ENCODE data around the gene WDR81. TPM values are rescaled to one million over a fixed set of nuclear protein-coding genes. Genes with fewer than 3 reads are reported as not detected.

WDR81 gene
- total RNA-seq, 3 donors from 2014 or later, result 17.3 to 27.3 (median 22.4) TPM

- DNase-seq, result peak; percentile 97 to 100 (median 97)
- intact Hi-C loops (cut with DNase I, micrococcal nuclease), result no loop called here
- no peaks in the 10 kb centered on the region for H3K9me3 ChIP-seq
- no peak for TF ChIP-seq CTCF (IDR thresholded peaks at IDR 0.05)
- peaks cover 49% of the 10 kb centered on the region for H3K4me1 ChIP-seq (ENCODE audit: low read depth)
- peaks cover 14% of the 10 kb centered on the region for H3K36me3 ChIP-seq (ENCODE audit: low read depth)
- ATAC-seq, result peak; percentile 43
- H3K4me3 ChIP-seq, result no peak overlapping the region
These were observed 10.0 kb upstream of the WDR81 start for GRCh38 chr17:1714427-1714979.

GRCh38 chr17:1714980-1715802 lies 9.3 kb upstream of the WDR81 start:
- no peak for TF ChIP-seq CTCF (IDR thresholded peaks at IDR 0.05)
- peak overlapping the region; percentile 99 for H3K4me3 ChIP-seq
- intact Hi-C loops (cut with DNase I, micrococcal nuclease), result no loop called here
- H3K9me3 ChIP-seq, result no peaks in the 10 kb centered on the region
- peaks cover 50% of the 10 kb centered on the region for H3K4me1 ChIP-seq (ENCODE audit: low read depth)
- ATAC-seq (peak; percentile 55), DNase-seq (peak; percentile 84 to 93 (median 90))
- H3K36me3 ChIP-seq (ENCODE audit: low read depth), result peaks cover 14% of the 10 kb centered on the region

- TF ChIP-seq CTCF (IDR thresholded peaks at IDR 0.05), result no peak
- peak overlapping the region; percentile 99 for H3K4me3 ChIP-seq
- peaks cover 55% of the 10 kb centered on the region for H3K4me1 ChIP-seq (ENCODE audit: low read depth)
- peaks cover 14% of the 10 kb centered on the region for H3K36me3 ChIP-seq (ENCODE audit: low read depth)
- H3K9me3 ChIP-seq, result no peaks in the 10 kb centered on the region
- DNase-seq (no peak), ATAC-seq (no peak)
- intact Hi-C loops (cut with DNase I, micrococcal nuclease), result no loop called here
These were observed 8.8 kb upstream of the WDR81 start for GRCh38 chr17:1715803-1716075.

- H3K9me3 ChIP-seq, result no peaks in the 10 kb centered on the region
- intact Hi-C loops (cut with DNase I, micrococcal nuclease), result no loop called here
- peak; percentile 99 to 100 (median 100) for DNase-seq
- no peak for TF ChIP-seq CTCF (IDR thresholded peaks at IDR 0.05)
- H3K4me1 ChIP-seq (ENCODE audit: low read depth), result peaks cover 52% of the 10 kb centered on the region
- peak; percentile 74 for ATAC-seq
- peak overlapping the region; percentile 99 for H3K4me3 ChIP-seq
- peaks cover 14% of the 10 kb centered on the region for H3K36me3 ChIP-seq (ENCODE audit: low read depth)
These were observed 8.2 kb upstream of the WDR81 start for GRCh38 chr17:1716076-1716911.

GRCh38 chr17:1716912-1717695 lies 7.4 kb upstream of the WDR81 start:
- peaks cover 47% of the 10 kb centered on the region for H3K4me1 ChIP-seq (ENCODE audit: low read depth)
- ATAC-seq, result peak; percentile 69
- intact Hi-C loops (cut with DNase I, micrococcal nuclease), result no loop called here
- H3K9me3 ChIP-seq, result no peaks in the 10 kb centered on the region
- peak; percentile 84 to 96 (median 90) for DNase-seq
- no peak for TF ChIP-seq CTCF (IDR thresholded peaks at IDR 0.05)
- peaks cover 8% of the 10 kb centered on the region for H3K36me3 ChIP-seq (ENCODE audit: low read depth)
- peak overlapping the region; percentile 99 for H3K4me3 ChIP-seq
